HG03342 (cell line): ENCODE measurements around the gene SETD7.

Experiments
- ATAC-seq: cut with Tn5 transposase; IDR thresholded peaks from one replicate; pipeline ENCODE4 v1.9.1; 2021; ENCODE audit warnings: mild to moderate bottlenecking, moderate library complexity; ENCODE audit not compliant: unreplicated experiment

Gene SETD7

DNA sequence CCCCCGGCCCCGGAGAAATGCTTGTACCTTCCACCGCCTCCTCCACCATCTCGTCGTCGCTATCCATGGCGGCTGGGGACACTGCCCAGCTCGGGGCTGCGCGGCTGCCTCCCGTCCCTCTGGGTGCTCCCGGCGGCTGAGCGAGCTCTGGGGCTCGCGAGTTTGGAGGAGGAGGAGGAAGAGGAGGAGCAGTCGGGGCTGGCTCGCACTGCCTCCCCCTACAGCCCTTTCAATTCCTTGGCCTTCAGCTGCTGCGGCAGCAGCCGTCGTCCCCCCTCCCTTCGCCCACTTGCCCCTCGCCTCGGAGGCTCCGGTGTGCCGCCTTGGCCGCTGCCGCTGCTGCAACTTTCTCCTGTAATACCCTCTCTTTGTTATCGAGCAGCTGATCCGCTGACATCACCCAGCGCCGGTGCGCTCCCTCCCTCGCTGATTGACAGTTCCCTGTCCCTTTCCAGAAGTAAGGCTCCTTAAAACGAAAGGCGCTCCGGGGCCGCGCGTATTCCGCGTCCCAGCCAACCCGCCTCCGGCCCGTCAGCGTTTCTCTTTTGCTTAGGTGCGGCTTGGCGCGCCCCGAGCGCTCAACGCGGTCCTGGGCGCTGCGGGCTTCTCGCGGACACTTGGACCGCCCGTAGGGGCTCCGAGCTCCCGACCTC is at the start of gene SETD7:
Gene SETD7 (minus strand): TSS at position 149 of the 653 bp plus-strand sequence. CDS start 82 bp downstream, at position 67.
- ATAC-seq: peak; percentile 27

DNA sequence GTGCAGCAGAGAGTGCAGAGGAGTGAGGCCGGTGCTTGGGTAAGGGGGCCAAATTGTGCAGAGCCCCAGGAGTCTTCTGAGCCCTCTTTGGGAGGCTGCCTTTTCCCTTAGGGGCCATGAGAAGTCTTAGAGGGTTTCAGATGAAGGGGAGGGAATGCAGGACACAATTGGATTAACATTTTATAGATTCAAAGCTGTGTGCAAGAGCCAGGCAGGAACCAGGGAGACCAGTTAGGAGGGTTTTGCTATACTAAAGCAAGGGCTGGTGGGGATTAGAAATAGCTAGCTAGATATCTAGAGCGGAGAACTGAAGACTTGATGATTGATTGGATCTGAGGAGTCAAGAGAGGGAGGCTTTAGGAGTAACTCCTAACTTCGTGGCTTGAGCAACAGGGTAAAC is 49.5 kb upstream of the SETD7 start:
- ATAC-seq: no peak

DNA sequence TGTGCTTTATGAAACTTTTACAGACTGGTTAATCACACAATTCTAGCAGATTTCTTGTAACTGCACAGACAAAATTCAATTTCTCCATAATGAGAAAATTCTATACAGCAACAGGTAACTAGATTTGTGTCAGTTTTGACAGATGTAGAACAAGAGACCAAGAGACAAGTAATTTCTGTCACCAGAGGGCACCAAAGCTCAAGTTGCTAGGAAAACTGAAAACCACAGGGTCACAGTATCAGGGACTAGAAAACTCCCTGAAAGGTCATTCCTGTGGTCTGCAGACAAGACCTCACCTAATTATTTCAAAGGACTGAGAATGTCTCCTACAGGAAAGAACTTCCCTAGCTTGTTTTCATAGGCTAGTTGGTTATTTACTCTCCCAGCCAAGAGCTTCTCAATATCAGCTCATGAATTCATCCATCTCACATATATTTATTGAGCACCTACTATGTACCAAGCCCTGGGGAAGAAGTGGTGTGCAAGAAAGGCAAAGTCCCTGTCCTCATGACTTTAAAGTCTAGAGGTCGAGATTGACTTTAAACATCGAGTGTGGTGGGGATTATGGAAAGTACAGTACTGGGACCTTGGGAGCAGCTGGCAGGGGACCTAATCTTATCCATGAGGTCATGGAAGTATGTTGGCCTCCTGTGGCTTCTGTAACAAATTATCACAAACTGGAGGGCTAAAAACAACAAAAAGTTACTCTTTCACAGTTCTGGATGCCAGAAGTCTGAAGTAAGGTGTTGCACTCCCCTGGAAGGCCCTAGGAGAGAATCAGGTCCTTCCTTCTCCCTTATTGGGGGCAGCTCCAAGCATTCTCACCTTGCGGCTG is 47.8 kb upstream of the SETD7 start:
- ATAC-seq: no peak

DNA sequence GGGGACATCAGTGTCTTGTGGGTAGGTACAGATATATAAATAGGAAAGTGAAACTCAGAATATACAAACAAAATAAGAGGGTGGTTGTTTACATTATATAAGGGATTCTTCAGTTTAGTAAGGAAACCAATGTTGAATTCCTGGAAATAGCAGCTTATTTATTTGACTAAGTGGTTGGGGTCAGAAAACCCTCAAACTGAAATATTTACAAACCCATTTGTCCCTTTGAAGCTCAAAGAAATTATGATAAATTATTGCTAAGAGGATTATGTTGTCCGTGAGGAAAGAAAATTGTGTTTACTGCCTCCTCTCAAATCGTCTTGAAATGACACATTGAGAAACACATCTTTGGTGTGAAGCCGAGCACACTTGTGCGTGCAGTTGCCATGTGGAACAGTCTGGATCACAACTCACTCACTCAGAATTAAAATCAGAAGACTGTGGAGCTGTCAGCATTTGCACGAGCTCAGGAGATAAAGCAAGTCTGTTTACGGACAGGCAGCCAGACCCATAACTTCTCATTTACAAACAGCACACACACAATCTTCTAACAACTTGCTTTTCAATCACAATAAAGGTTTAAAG is 46.8 kb upstream of the SETD7 start:
- ATAC-seq: no peak

DNA sequence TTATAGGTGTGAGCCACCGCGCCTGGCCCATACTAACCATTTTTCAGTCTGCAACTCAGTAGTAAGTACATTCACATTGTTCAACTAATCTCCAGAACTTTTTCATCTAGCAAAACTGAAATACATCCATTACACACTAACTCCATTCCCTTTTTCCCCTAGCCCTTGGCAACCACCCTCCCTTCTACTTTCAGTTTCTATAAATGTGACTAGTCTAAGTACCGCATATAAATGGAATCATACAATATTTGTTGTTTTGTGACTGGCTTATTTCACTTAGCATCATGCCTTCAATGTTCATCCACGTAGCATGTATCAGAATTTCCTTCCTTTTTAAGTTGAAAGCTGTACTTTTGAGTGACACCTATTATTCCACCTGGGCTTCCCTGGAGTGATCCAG is 44.6 kb upstream of the SETD7 start:
- ATAC-seq: no peak

DNA sequence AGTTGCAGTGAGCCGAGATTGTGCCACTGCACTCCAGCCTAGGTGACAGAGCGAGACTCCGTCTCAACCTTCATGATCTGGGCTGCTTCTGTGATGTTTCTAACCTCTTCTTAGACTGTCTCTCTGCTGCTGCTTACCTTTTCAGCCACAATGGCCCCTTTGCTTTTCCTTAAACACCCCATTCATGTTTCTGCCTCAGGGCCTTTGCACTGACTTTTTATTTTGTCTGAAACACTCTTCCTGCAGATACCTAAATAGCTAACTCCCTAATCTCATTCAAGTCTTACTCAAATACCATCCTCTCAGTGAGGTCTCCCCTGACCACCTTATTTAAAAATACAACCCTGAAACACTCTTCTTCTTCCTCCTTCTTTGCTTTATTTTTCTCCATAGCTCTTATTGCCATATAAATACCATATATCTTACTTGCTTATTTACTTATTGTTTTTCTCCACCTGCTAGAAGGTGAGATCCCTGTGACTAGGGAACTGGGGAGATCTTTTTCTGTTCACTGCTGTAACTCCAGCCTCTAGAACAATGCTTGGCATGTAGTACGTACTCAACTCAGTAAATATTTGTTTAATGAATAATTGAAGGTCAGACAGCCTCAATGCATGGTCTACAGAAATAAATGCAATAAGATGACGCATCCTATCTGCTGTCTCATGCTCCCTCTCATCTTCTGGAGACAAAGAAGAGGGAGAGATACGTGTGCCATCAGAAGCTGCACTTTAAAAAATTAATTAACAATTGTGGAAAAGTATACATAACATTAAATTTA is 43.8 kb upstream of the SETD7 start:
- no peak for ATAC-seq

DNA sequence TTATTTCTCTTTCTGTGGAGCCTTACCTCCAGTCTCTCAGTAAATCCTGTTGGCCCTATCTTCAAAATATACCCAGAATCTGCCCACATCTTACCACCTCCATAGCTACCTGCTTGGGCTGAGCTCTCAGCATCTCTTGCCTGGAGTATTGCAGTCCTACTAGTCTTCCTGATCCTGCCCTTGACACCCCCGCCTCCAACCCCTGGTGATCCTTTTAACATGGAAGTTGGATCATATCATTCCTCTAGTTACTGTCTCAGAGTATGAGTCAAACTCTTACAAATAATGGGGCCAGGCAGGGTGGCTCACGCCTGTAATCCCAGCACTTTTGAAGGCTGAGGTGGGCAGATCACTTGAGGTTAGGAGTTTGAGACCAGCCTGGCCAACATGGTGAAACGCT is 43.1 kb upstream of the SETD7 start:
- no peak for ATAC-seq

DNA sequence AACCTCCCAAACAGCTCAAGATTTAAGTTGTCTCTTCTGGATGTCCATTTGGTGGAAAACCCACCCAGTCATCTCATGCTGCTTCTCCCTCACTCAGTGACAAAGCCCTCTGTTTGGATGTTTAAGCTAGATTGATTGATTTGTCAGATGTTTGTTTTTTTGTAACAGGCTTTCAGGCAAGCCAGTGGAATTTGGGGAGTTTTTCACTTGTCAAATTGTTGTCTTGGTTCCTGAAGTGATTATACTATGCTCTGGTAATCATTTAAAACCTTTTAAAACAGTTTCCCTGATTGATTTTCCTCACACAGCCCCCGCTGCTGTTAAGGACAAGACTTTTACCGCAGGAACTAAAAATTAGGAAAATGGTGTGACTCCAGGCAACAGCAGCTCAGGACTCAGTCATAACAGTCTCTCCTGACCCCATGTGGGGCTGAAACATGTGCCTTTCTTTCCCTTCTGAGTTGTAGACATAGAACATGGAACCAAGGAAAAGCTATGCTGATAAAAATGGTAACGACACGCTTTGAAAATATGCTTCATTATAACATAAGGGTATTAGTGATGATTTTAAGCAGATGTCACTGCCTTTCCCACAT is 40.8 kb upstream of the SETD7 start:
- ATAC-seq: no peak

DNA sequence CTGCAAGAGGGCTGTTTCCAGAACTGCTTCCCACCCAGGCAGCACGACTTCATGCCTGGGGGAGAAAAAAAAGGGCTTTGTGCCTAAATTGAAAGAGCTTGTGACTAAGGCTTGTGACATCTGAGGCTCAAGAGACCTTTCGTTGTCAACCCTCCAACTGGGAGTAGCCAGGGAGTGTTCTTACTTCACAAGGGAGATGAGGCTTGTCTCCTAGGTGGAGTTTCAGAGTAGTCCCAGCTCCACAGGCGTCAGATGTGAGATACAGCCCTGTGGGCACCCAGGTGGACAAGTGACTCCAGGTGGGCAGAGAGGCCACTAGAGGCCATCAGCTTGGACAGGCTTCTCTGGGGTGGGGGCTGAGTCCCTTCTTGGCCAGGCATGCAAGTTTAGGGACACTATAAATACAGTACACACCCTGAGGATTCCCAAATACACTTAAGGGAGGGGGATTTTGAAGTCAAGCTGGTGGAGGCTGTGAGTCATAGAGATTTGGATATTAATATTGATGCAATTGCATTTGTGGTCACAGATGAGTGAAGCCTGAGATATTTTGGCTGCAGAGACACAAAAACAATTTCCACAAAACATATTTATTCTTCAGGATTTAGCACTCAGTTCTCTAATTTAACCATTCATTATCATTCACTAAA is 40.1 kb upstream of the SETD7 start:
- no peak for ATAC-seq

DNA sequence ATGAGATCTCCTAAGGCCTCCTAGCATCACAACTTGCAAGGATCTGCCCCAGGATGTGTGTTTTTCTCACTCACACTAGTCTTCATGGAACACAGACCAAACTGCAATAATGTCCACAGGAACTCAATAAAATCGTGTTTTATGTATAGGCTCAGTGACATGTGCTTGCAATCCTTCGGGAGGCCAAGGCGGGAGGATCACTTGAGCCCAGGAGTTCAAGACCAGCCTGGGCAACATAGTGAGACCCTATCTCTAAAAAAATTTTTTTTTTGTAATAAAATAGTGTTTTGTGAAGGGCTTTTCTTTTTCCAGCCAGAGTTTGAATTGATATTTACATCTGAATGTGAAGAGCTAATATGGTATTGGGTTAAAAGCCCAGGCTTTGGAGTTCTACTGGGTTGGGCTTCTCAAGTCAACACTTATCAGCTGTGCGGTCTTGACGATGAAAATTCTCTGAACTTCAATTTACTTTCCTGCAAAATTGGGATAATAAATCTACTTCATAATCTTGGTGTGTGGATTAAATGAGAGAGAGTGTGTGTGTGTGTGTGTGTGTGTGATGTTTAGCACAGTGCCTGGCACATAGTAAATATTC is 38.7 kb upstream of the SETD7 start:
- no peak for ATAC-seq

DNA sequence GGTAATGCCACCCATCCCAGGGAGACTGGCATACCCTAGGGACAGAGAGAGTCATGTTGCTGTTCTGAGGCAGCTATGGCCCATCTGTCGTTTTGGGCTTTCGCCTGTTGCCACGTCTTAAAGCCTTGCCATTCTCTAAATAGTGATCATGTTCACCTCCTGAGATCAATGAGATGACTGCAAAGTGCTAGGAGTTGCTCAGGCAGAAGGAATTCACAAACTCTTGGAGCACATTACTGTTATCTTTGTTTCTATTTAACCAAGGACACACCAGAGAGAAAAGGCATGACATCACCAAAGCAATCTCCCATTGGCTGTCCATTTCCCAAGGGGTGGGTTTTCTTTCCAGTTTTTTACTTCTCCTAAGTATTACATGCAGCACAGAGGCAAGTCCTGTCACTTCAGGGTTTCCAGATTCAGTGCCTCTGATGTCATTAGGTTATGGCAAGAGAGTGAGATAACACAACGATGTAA is 37.1 kb upstream of the SETD7 start:
- ATAC-seq: no peak

DNA sequence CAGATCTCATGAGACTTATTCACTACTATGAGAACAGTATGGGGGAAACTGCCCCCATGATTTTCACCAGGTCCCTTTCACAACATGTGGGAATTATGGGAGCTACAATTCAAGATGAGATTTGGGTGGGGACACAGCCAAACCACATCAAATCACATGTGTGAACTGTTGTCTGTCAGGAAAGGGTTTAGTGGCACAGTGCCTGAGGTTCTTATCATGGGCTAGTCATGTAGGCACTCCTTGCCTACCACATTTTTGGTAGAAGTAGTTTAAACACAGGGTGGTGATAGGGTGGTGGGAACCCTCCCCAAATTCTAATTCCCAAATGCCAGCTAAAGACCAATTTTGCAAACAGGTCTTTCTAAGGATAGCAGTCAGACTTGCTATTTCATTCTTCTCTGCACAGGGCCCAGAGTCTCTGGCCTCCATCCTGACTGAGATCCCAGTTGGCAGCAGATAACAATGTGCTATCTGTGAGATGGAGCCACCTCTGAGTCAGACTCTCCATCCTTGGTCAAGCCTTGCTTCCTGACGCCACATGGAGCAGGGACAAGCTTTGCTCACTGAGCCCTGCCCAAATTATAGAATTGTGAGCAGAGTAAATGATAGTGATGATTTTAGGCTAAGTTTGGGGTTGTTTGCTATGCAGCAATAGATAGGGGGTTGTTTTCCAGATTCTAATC is 33.5 kb upstream of the SETD7 start:
- ATAC-seq: no peak

DNA sequence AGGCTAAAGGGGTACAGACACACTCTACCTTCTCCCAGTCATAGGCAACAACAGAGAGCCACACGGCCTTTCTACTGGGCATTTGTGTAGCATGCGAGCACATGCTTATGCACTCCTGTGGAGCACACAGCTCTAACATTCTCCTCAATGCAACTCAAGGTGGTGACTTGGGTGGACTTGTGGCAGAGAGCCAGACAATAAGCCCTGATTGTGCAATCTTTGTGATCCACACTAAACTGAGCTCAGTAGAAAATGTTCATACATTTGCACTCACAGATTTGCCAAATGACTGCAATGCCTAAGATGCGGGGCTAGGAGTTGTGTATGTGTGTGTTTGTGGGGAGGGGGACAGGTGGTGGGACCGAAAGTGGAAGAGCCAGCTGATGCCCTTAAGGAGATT is 31.4 kb upstream of the SETD7 start:
- ATAC-seq: no peak

DNA sequence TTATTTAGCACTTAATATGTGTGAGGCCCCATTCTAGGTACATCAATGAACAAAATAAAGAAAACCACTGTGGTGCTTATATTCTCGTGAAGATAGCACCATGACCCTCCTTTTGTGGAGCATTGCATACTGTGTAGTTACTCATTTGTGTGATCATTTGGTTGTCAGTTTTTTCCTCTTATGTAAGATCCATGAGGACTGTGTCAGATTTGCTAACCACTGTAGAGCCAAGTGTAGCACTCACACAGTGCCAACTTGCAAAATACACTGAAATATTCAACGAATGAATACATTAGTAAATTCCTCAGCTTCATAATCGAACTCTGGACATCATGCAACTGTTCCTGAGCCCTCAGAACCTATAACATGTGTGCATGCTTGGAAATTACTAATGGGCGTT is 29.5 kb upstream of the SETD7 start:
- ATAC-seq: no peak

DNA sequence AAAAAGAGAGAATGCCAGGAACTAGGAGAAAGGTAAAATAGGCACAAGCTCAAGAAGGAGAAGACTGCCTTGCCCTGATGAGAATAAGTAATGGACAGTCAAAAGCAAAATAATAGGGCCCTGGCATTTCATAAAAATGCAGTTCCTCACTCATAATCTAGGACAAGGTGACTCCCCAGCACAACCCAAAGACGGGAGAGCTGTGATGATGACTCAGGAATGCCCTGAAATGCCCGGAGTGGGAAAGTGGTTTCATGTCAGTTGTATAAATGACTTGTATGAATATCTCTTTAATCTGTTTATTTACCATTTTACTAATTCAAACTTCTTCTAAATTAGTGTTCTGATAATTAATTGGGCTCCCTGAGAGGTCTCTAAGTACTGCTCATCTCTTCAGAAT is 28.8 kb upstream of the SETD7 start:
- no peak for ATAC-seq

DNA sequence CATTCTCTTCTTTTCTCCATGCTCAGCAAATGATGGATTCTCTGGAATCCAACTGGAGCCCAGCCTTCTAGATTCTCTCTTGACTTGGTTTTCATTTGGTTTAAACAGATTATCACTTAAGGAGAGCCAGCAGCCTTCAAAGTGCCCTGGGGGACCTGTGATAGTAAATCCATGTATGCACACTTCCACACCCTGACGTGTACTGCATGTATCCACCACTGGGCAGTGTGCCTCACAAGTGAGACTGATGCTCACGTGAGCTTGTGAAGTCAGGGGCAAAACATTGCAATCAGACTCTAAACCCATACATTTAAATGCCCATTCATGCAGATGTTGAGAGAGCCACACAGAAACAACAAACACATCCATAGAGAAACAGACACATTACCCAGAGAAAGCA is 28.0 kb upstream of the SETD7 start:
- no peak for ATAC-seq

DNA sequence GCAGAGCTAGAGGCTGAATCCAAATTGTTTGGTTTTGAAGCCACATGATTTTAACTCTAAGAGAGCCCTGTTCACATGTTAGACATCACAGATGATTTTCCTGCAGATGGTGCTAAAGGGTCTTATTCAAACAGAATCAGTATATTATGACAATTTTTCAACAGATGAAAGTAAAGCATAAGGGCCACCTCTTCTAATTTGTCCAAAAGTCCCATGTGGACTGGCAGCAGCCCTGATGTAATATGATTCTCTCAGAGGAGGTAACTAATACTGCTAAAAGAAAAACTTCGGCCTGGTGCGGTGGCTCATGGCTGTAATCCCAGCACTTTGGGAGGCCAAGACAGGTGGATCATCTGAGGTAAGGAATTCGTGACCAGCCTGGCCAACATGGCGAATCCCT is 26.0 kb upstream of the SETD7 start:
- no peak for ATAC-seq

DNA sequence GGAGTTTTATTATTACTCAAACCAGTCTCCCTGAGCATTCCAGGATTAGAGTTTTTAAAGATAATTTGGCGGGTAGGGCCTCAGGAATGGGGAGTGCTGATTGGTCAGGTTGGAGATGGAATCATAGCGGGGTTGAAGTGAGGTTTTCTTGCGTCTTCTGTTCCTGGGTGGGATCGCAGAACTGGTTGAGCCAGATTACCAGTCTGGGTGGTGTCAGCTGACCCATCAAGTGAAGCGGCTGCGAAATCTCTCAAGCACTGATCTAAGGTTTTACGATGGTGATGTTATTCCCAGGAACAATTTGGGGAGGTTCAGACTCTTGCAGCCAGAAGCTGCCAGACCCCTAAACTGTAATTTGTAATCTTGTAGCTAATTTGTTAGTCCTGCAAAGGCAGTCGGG is 25.1 kb upstream of the SETD7 start:
- no peak for ATAC-seq

DNA sequence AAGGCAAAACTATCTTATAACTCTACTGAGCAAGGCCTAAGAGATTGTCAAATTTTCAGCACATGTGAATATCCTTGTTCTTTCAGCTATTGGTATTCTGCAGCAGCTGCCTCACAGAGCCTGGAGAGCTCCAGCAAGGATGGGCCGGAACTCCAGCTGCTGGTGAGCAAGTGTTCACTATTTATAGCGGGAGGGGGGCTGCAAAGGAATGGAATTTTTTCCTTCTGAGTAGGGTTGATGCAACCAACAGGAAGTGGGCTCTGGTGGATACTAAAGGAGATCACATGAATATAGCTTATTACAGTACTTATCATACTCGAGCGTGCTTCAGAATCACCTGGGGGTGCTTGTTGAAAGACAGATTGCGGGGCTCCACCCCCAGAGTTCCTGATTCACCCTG is 20.2 kb upstream of the SETD7 start:
- ATAC-seq: no peak
